ENCODE results near the gene MARCHF9. TPM values are rescaled to one million over a fixed set of nuclear protein-coding genes. Genes with fewer than 3 reads are reported as not detected.

The MARCHF9 gene
- total and polyA plus RNA-seq, 5 donors, result 14.3 to 17.8 (median 16.3) TPM

DNA sequence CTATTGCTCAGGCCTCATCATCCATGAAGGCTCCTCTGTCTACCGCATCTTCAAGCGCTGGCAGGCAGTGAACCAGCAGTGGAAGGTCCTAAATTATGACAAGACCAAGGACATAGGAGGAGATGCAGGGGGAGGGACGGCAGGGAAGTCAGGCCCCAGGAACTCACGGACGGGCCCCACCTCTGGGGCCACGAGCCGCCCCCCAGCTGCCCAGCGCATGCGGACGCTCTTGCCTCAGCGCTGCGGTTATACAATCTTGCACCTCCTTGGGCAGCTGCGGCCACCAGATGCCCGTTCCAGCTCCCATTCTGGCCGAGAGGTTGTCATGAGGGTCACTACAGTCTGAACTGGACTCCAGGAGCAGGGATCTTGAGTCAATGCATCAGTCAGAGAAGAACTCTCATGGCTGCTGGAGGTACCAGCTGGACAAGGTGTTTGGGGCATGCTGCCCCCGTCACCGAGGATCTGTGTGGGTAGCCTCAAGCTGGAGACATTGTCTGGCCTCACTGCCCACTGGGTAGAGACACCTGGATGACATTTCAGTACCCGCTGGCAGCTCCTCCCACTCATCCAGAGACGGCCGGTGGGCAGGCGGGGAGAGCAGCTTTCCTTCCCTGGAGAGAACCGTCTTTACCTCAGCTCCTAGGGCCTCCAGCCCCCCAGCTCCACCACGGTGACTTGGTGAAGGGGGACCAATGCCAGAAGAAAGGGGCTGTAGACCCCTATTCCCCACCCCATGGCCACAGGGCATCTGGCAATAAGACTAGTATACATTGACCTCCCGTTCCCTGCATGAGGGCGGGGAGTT lies 3.9 kb downstream of the MARCHF9 start:
- Histone ChIP-seq H3K27me3 (ENCODE audit: control insufficient read depth, insufficient read depth) (no peaks in the 10 kb centered on the region), H3K4me3 (ENCODE audit: low read length) (no peak overlapping the region), H3K27ac (ENCODE audit: low read length) (no peak overlapping the region), H3K9me3 (ENCODE audit: control insufficient read depth, low read length) (no peaks in the 10 kb centered on the region), H3K4me1 (ENCODE audit: control insufficient read depth, insufficient read depth, low read length) (no peaks in the 10 kb centered on the region)
- intact Hi-C loops (cut with DNase I), result no loop called here
- no peak for DNase-seq
- ATAC-seq, result no peak
- WGBS, result 93% methylated on average over 25 of the region's 25 CpGs

DNA sequence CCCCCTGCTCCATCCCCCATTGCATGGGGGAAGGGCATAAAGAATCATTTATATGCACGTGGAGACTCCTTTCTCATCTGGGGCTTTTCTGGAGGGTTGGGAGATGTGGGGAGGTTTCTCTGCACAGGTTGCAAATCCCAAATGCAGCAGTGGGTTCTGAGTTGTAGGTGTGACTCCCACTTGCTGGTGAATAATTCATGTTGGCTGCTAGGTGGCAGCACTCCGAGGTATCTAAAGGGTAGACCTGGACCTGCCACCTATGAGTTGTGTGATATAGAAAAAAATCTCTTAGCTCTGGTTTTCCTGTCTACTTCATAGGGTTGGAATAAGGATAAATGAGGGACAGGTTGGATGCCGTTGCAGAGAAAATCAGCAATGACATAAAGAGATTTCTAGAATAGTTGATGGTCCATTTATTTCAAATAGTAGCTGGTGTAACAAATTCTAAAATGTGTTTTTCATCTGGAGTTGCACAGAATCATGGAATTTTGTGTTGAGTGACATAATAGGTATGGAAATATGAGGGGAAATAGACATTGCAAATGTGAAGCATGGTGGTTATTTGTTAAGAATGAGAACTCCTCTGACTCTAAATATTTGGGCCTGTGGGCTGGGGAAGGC lies 4.6 kb downstream of the MARCHF9 start:
- Histone ChIP-seq H3K27ac (ENCODE audit: low read length) (no peak overlapping the region), H3K9me3 (ENCODE audit: control insufficient read depth, low read length) (no peaks in the 10 kb centered on the region), H3K4me3 (ENCODE audit: low read length) (no peak overlapping the region), H3K4me1 (ENCODE audit: control insufficient read depth, insufficient read depth, low read length) (no peaks in the 10 kb centered on the region), H3K27me3 (ENCODE audit: control insufficient read depth, insufficient read depth) (no peaks in the 10 kb centered on the region)
- WGBS, result 42% methylated on average over 3 of the region's 3 CpGs
- DNase-seq, result no peak
- intact Hi-C loops (cut with DNase I), result no loop called here
- no peak for ATAC-seq

DNA sequence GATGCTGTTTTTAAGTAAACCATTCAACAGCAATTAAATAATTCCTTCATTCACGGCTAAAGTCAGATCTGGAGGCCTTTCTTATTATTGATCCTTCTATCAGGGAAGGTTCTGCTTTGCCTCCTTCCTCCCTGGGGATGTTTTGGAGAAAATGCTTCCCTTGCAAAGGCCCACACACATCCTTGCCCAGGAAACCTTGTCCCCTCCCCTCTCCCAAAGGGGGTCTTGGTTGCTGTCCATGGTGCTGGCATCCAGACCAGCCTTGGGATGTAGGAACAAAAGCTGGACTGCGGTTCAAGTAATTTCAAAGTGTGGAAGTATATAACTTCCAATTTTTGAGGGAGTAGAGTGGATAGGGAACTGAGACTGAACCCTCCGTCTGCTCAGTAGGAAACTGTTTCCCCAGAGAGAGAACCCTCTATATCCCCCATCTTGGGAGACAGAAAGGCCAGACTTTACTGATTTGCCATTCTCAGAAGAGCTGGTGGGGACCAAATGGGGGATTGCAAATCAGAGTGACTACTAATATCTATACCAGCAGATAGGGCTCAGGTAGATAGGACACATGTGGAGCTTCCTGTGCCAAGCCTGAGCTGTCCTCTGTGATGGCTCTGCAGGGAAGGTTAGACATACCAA lies 5.6 kb downstream of the MARCHF9 start:
- intact Hi-C loops (cut with DNase I), result no loop called here
- 85% methylated on average over 3 of the region's 3 CpGs for WGBS
- Histone ChIP-seq H3K27me3 (ENCODE audit: control insufficient read depth, insufficient read depth) (no peaks in the 10 kb centered on the region), H3K9me3 (ENCODE audit: control insufficient read depth, low read length) (no peaks in the 10 kb centered on the region), H3K27ac (ENCODE audit: low read length) (no peak overlapping the region), H3K4me1 (ENCODE audit: control insufficient read depth, insufficient read depth, low read length) (peaks cover 4% of the 10 kb centered on the region), H3K4me3 (ENCODE audit: low read length) (no peak overlapping the region)
- ATAC-seq (no peak), DNase-seq (no peak)

DNA sequence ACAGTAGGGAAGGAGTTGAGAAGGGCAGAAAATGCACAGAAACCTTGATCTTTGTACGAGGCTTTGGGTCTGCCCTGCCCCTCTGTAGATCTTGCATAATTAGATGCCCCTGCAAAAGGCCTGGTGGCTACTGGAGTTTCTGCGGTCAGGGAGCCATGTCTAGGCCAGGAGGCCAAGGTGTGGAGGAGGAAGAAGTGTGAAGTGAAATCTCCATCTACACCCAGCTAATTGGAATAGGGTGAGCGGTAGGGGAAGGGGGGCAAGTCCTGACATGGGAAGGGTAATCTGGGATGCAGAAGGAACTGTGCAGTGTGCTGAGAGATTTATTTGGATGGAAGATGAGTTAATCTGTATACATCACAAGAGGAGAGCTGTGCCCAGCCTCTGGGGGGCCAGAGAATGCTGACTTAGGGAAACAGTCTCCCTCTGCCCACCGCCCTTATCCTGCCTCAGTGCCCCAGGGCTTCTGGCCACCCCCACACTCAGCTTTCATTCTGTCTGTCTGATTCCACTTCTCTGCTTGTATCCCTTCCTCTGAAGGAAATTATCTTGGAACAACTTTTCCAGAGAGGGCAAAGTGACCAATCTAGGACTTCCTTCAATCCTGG lies 6.6 kb downstream of the MARCHF9 start:
- ATAC-seq (no peak), DNase-seq (no peak)
- H3K27me3 ChIP-seq (ENCODE audit: control insufficient read depth, insufficient read depth), result no peaks in the 10 kb centered on the region
- H3K4me1 ChIP-seq (ENCODE audit: control insufficient read depth, insufficient read depth, low read length), result peaks cover 4% of the 10 kb centered on the region
- H3K4me3 ChIP-seq (ENCODE audit: low read length), result no peak overlapping the region
- intact Hi-C loops (cut with DNase I), result no loop called here
- no peaks in the 10 kb centered on the region for H3K9me3 ChIP-seq (ENCODE audit: control insufficient read depth, low read length)
- H3K27ac ChIP-seq (ENCODE audit: low read length), result no peak overlapping the region
- WGBS, result 93% methylated on average over 4 of the region's 4 CpGs

DNA sequence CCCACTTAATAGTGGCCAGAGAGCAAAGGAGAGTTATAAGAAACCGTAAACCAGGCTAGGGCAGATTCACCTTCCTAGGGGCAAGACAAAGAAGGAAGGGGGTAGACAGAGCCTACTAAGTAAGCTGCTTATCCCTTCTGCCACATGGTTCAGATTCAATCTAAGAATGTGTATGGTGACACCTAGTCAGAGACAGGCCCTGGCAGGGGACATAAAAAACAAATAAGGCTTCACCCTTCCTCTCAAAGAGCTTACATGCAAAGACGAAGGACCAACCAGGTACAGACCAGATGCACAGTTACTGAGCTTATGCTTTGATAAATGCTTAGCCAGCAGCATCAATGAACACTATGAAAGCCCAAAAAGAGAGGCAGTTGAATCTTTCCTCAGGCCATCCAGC lies 7.6 kb downstream of the MARCHF9 start:
- no peaks in the 10 kb centered on the region for H3K9me3 ChIP-seq (ENCODE audit: control insufficient read depth, low read length)
- no peak overlapping the region for H3K27ac ChIP-seq (ENCODE audit: low read length)
- no peak for DNase-seq
- no peaks in the 10 kb centered on the region for H3K27me3 ChIP-seq (ENCODE audit: control insufficient read depth, insufficient read depth)
- intact Hi-C loops (cut with DNase I), result no loop called here
- no peak overlapping the region for H3K4me3 ChIP-seq (ENCODE audit: low read length)
- ATAC-seq, result no peak
- H3K4me1 ChIP-seq (ENCODE audit: control insufficient read depth, insufficient read depth, low read length), result peaks cover 4% of the 10 kb centered on the region
- 93% methylated on average over 2 of the region's 2 CpGs for WGBS

DNA sequence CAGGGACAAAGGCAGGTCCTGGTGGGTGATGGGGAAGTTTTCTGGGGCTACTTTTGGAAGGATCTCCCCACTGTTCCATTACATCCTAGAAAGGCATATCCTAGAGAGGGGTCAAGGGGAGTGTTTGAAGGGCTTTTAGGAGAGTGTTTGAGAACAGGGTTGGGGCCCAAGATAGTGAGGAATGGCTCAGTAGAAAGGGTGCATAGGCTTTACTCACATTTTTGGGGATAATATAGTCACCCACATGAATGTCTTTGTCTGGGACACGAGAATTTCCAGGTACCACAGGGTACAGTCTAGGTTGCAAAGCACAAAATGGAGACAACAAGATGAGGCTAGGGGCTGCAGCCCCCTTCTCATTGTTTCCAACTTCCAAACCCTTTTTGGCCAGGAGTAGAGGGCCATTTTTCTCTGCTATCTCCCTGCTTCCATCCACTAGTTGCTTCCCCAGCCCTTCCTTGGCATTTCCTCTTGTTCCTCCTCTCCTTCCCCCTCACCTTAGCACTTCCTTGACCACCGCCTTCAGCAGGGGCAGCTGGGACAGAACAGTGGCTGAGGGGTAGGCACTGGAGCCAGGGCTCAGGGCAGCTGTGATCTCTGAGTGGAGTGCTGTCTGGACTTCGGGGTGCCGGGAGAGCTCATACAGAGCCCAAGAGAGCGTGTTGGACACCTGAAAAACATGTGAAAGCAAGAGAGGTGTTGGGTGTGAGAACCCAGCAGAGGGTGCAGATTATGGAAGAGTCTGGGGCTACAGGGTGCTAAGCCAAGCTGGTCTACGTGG lies 9.2 kb downstream of the MARCHF9 start:
- Histone ChIP-seq H3K27me3 (ENCODE audit: control insufficient read depth, insufficient read depth) (no peaks in the 10 kb centered on the region), H3K4me3 (ENCODE audit: low read length) (no peak overlapping the region), H3K27ac (ENCODE audit: low read length) (no peak overlapping the region), H3K9me3 (ENCODE audit: control insufficient read depth, low read length) (no peaks in the 10 kb centered on the region), H3K4me1 (ENCODE audit: control insufficient read depth, insufficient read depth, low read length) (peaks cover 4% of the 10 kb centered on the region)
- intact Hi-C loops (cut with DNase I), result no loop called here
- 69% methylated on average over 6 of the region's 6 CpGs for WGBS
- no peak for DNase-seq
- no peak for ATAC-seq

DNA sequence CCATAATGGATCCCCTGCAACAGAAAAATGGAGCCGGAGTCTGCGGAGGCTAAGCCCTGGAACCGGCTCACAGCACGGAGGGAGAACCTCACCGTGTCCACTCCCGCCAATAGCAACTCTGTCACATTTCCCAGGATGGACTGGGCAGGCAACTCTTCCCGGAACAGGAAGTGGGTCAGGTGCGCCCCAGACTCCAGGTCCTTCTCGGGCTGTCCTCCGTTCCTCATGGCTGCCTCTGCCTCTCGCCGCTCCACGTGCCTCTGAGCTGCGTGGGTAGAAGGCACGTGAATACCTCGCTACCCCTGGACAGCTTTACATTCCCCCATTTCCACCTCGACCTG lies 9.7 kb downstream of the MARCHF9 start:
- no peak for ATAC-seq
- Histone ChIP-seq H3K27ac (ENCODE audit: low read length) (no peak overlapping the region), H3K4me1 (ENCODE audit: control insufficient read depth, insufficient read depth, low read length) (peaks cover 4% of the 10 kb centered on the region), H3K27me3 (ENCODE audit: control insufficient read depth, insufficient read depth) (no peaks in the 10 kb centered on the region), H3K4me3 (ENCODE audit: low read length) (peak overlapping the region; percentile 14), H3K9me3 (ENCODE audit: control insufficient read depth, low read length) (no peaks in the 10 kb centered on the region)
- no peak for DNase-seq
- intact Hi-C loops (cut with DNase I), result no loop called here
- 16% methylated on average over 17 of the region's 17 CpGs for WGBS

DNA sequence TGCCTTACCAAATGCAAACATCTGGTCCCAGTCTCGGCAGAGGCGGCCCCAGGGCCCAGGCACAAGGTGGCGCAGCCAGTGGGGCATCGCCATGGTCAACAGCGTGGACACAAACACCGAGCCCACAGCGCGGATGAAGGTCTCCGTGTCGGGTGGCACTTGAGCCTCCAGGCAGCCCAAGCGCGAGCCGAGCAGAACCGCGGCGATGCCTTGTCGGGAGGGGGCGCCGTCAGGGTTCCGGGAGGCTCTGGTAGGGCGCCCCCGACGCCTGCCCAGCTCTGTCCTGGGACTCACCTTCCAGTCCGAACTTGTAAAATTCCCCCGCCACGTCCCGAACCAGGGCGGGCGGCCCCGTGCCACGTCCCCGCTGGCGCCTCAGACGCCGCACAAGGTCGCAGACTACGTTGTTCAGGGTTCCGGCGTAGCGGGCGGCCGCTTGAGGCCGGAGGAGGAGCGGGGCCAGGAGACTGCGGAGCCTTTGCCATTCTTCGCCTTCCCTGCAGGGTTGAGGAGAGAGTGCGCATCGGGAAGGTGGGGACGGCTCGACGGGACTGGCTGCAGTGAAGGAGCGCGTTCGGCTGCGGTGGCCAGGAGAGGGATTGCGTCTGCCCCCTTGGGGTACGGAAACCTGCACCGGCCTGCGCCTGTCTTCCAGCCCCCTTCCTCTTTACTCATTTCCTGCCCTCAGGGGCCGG lies 10.2 kb downstream of the MARCHF9 start:
- WGBS, result 1% methylated on average over 60 of the region's 60 CpGs

DNA sequence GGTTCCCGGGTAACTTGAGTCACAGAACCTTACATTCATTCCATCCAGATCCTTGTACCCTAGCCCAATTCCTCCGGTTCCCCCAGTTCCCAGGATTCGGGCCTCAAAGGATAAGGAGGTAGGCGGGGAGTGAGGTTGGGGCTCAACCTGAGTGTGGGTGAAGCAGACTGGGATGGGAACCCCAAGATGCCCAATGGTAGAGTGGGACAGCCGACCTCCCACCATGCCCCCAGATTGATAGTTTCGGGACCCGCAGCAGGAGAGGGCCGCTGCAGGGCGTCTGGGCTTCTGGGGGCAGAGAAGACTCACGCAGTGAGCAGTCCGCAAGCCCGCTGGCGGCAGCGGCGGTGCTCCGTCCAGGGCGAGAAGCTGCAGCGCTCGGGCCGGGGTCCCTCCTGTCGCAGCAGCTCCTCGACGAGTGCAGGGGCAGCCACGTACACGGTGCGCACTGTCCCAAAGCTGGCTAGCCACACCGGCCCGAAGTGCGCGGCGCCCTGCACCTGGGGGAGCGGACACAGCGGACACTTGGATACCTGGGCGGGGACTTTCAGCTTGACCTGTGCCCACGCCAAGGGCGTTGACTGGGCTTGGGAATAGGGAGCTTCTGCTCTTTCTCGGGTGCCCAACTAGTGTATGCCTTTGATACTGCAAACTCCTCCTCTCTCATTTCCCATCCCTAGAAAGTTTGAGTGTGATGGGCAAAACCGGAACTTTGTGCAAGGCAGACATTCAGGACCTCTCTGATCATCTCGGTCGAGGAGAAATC lies 11.0 kb downstream of the MARCHF9 start:
- Histone ChIP-seq H3K27ac (ENCODE audit: low read length) (no peak overlapping the region), H3K4me3 (ENCODE audit: low read length) (peak overlapping the region; percentile 22), H3K27me3 (ENCODE audit: control insufficient read depth, insufficient read depth) (no peaks in the 10 kb centered on the region), H3K4me1 (ENCODE audit: control insufficient read depth, insufficient read depth, low read length) (peaks cover 4% of the 10 kb centered on the region), H3K9me3 (ENCODE audit: control insufficient read depth, low read length) (no peaks in the 10 kb centered on the region)
- no peak for DNase-seq
- peak; percentile 11 to 16 for ATAC-seq
- intact Hi-C loops (cut with DNase I), result no loop called here
- WGBS, result 2% methylated on average over 40 of the region's 40 CpGs

More for the DNA sequence above, 10.2 kb downstream of the MARCHF9 start:
- H3K27me3 ChIP-seq (ENCODE audit: control insufficient read depth, insufficient read depth), result no peaks in the 10 kb centered on the region
- DNase-seq (peak in 2 of 3 donors; percentile 73 to 74), ATAC-seq (peak; percentile 36 to 54)
- peaks cover 4% of the 10 kb centered on the region for H3K4me1 ChIP-seq (ENCODE audit: control insufficient read depth, insufficient read depth, low read length)
- peak overlapping the region; percentile 14 for H3K4me3 ChIP-seq (ENCODE audit: low read length)
- no peaks in the 10 kb centered on the region for H3K9me3 ChIP-seq (ENCODE audit: control insufficient read depth, low read length)
- no peak overlapping the region for H3K27ac ChIP-seq (ENCODE audit: low read length)
- intact Hi-C loops (cut with DNase I), result no loop called here

All from right cardiac atrium (tissue), 5 donors.